Measurements from ENCODE around the gene ASPSCR1. TPM values are rescaled to one million over a fixed set of nuclear protein-coding genes. Genes with fewer than 3 reads are reported as not detected.

Gene ASPSCR1
- total and polyA plus RNA-seq, 2 of the 4 experiments (the other 2 are of a cell fraction): 7.2 to 17.2 TPM

GRCh38 chr17:82050761-82051641, 73.6 kb downstream of the ASPSCR1 start:
- Histone ChIP-seq H3K9me3 (ENCODE audit: control insufficient read depth, insufficient read depth, low read length) (no peaks in the 10 kb centered on the region), H3K14ac (replicated peaks; ENCODE audit: low read depth, low read length) (peak overlapping the region; percentile 71), H3K4ac (ENCODE audit: low read depth, low read length) (peak overlapping the region; percentile 87), H2BK120ac (ENCODE audit: low read depth, low read length) (no peak overlapping the region; the same call in none of the 2 replicates), H3K4me3 (ENCODE audit: insufficient read depth, low read depth, low read length) (peak overlapping the region; percentile 99), H3K56ac (ENCODE audit: extremely low read depth, insufficient read depth, low read length) (no peak overlapping the region), H3K9me1 (ENCODE audit: insufficient read depth, low read length) (peaks cover 7% of the 10 kb centered on the region), H2AK5ac (ENCODE audit: low read depth, low read length) (peak overlapping the region; percentile 96), H3K9ac (ENCODE audit: low read depth, low read length) (peak overlapping the region; percentile 65), H3K23ac (ENCODE audit: low read depth, low read length) (peak overlapping the region; percentile 64), H3K4me2 (ENCODE audit: low read depth, low read length) (peak overlapping the region; percentile 91), H2BK5ac (ENCODE audit: low read depth, low read length, poor library complexity, severe bottlenecking) (peak overlapping the region; percentile 63), H3K4me1 (ENCODE audit: control insufficient read depth, insufficient read depth, low read length) (peaks cover 18% of the 10 kb centered on the region), H4K91ac (ENCODE audit: insufficient read depth, low read depth, low read length) (peak overlapping the region; percentile 23; the same call in 1 of the 2 replicates), H4K8ac (ENCODE audit: low read depth in 2 of 2, low read length in 2 of 2) (peak overlapping the region; percentile 71 to 91; a peak in 3 of 4 replicates), H3K27me3 (ENCODE audit: control insufficient read depth, insufficient read depth, low read length) (no peaks in the 10 kb centered on the region), H2AFZ (replicated peaks; ENCODE audit: low read length, poor library complexity) (peak overlapping the region; percentile 91), H2BK20ac (ENCODE audit: low read depth, low read length) (no peak overlapping the region), H4K20me1 (ENCODE audit: insufficient read depth, low read length) (peaks cover 7% of the 10 kb centered on the region), H3K36me3 (ENCODE audit: control insufficient read depth, insufficient read depth, low read length) (peaks cover 52% of the 10 kb centered on the region), H3K18ac (ENCODE audit: low read depth, low read length) (no peak overlapping the region; the same call in 1 of the 2 replicates), H3K27ac (ENCODE audit: insufficient read depth, low read length) (peak overlapping the region; percentile 58), H2BK15ac (ENCODE audit: low read depth, low read length) (no peak overlapping the region), H2AK9ac (replicated peaks; ENCODE audit: low read depth, low read length, poor library complexity) (peak overlapping the region; percentile 100), H4K5ac (ENCODE audit: low read depth, low read length) (peak overlapping the region; percentile 81), H3K79me1 (ENCODE audit: low read depth in 1 of 2, low read length in 2 of 2) (peaks cover 16 to 45% of the 10 kb centered on the region in 2 experiments)
- in situ Hi-C loops (cut with MboI; ENCODE audit: low sequenced_read_pairs): no loop called here
- dilution Hi-C loops (cut with HindIII; ENCODE audit: low sequenced_read_pairs, unreplicated experiment): no loop called here
- 11% methylated on average over 42 of the region's 79 CpGs; no CpG with 5 or more reads in 1 of the 2 experiments for WGBS, 2 experiments (ENCODE audit: extremely low coverage in 2 of 2, insufficient read length in 1 of 2)
- DNase-seq: no peak
- CTCF ChIA-PET: no interaction called here
- BruUV-seq (replicated peaks): no TSS peak
- POLR2A ChIA-PET (ENCODE audit: unreplicated experiment): interaction anchor here (0.8 kb wide), 1 partner anchor 9 kb away, joined by 3 read pairs; no protein-coding TSS in a partner anchor
- ATAC-seq (ENCODE audit: low read depth): peak; percentile 35
- intact Hi-C loops (cut with micrococcal nuclease): no loop called here
- TF ChIP-seq POLR2A (IDR thresholded peaks at IDR 0.05; ENCODE audit: low read depth, low read length) (no peak), BHLHE40 (IDR thresholded peaks at IDR 0.05; ENCODE audit: low read depth, low read length) (no peak), SMC3 (IDR thresholded peaks at IDR 0.05; ENCODE audit: low read depth, low read length) (no peak), FOS (IDR thresholded peaks at IDR 0.05; ENCODE audit: low read depth, low read length) (no peak), CHD1 (IDR thresholded peaks at IDR 0.05; ENCODE audit: low read depth, low read length) (no peak), MAZ (IDR thresholded peaks at IDR 0.05; ENCODE audit: borderline replicate concordance, low read depth, low read length) (no peak), NFE2L2 (IDR thresholded peaks at IDR 0.05; ENCODE audit: low read depth, low read length) (no peak), RCOR1 (IDR thresholded peaks at IDR 0.05; ENCODE audit: insufficient replicate concordance, low read length) (no peak), CEBPB (IDR thresholded peaks at IDR 0.05; ENCODE audit: low read depth, low read length) (no peak), CTCF (conservative IDR thresholded peaks at IDR 0.05; ENCODE audit: low read depth, low read length) (no peak), MXI1 (IDR thresholded peaks at IDR 0.05; ENCODE audit: borderline replicate concordance, low read depth, low read length) (no peak), RAD21 (IDR thresholded peaks at IDR 0.05; ENCODE audit: low read length) (no peak)
- TF ChIP-seq, protein P1, sequence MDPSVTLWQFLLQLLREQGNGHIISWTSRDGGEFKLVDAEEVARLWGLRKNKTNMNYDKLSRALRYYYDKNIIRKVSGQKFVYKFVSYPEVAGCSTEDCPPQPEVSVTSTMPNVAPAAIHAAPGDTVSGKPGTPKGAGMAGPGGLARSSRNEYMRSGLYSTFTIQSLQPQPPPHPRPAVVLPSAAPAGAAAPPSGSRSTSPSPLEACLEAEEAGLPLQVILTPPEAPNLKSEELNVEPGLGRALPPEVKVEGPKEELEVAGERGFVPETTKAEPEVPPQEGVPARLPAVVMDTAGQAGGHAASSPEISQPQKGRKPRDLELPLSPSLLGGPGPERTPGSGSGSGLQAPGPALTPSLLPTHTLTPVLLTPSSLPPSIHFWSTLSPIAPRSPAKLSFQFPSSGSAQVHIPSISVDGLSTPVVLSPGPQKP (IDR thresholded peaks at IDR 0.05; ENCODE audit: borderline replicate concordance, low read depth, low read length): no peak
- TF ChIP-seq, protein P2, sequence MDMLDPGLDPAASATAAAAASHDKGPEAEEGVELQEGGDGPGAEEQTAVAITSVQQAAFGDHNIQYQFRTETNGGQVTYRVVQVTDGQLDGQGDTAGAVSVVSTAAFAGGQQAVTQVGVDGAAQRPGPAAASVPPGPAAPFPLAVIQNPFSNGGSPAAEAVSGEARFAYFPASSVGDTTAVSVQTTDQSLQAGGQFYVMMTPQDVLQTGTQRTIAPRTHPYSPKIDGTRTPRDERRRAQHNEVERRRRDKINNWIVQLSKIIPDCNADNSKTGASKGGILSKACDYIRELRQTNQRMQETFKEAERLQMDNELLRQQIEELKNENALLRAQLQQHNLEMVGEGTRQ (IDR thresholded peaks at IDR 0.05; ENCODE audit: low read depth, low read length): no peak; the same call in 1 of the 2 replicates
